HepG2 (cell line): ENCODE results near the gene SUSD4. TPM values are rescaled to one million over a fixed set of nuclear protein-coding genes. Genes with fewer than 3 reads are reported as not detected.
"Not testable (repeated sequence)": the region's sequence is repeated elsewhere in the genome, so short reads cannot be mapped to it uniquely, and the experiment has no call there.

Source experiments
- ATAC-seq: fragments of 200-7000 bp; cut with Tn5 transposase; 3 replicates; pipeline ENCODE4 v1.9.1; 2020; ENCODE audit warnings: mild to moderate bottlenecking, moderate library complexity
- BruUV-seq: library from RNA; stranded (reverse); fragments of 400-500 nt; replicated peaks from 2 replicates; lab custom pipeline; 2021; lab: Mats Ljungman, UMichigan
- CTCF ChIA-PET: fragments of 300-600 bp; formaldehyde crosslinking; extraction: SDS; loops from one replicate; lab custom pipeline; 2021; ENCODE audit warnings: low total read pairs, inconsistent platforms, low intra/inter-chr PET ratio; lab: Yijun Ruan, JAX
- POLR2A ChIA-PET: fragments of 350-600 bp; sonication (Branson Sonifier 250); formaldehyde crosslinking; loops from one replicate; lab custom pipeline; 2020; ENCODE audit warnings: antibody characterized with exemption, inconsistent platforms; lab: Yijun Ruan, JAX
- DNase-seq: peaks from one replicate; pipeline ENCODE4 v3.0.0-alpha.2; 2015; ENCODE audit warnings: low spot score
- FAIRE-seq: peaks from 3 replicates; lab custom pipeline; 2011; peaks lifted over from hg19 to GRCh38; lab: Jason Lieb, UNC
- H2AFZ ChIP-seq: one replicate; pipeline ENCODE4 v1.6.1; 2011; ENCODE audit warnings: low read length, inconsistent platforms
- H3K27ac ChIP-seq: fragments of 300-600 bp; 3 replicates; pipeline ENCODE4 v1.8.0; 2011; ENCODE audit warnings: mixed run types, mild to moderate bottlenecking, mixed read lengths, low read length, inconsistent platforms; ENCODE audit not compliant: insufficient read depth; ENCODE audit errors: extremely low read length
- H3K27me3 ChIP-seq, 2 experiments: fragments of 200-600 bp in 1 of 2; 2 replicates in 1 of 2; 3 replicates in 1 of 2; pipeline versions ENCODE4 v1.6.0 to v1.8.0; 2011; ENCODE audit warnings: low read length in 2 of 2, mild to moderate bottlenecking in 2 of 2, moderate library complexity in 2 of 2, inconsistent platforms in 1 of 2; ENCODE audit not compliant: insufficient read depth in 2 of 2, control insufficient read depth in 1 of 2
- H3K36me3 ChIP-seq, 2 experiments: fragments of 200-600 bp in 1 of 2; replicated peaks in 1 of 2; 2 replicates in 1 of 2; 3 replicates in 1 of 2; pipeline versions ENCODE4 v1.5.1 to v1.8.0; 2011; ENCODE audit warnings: low read length in 2 of 2, inconsistent platforms in 1 of 2; ENCODE audit not compliant: insufficient read depth in 2 of 2, control insufficient read depth in 1 of 2
- H3K4me1 ChIP-seq: 2 replicates; pipeline ENCODE4 v1.5.1; 2012; ENCODE audit warnings: low read length, inconsistent platforms; ENCODE audit not compliant: insufficient read depth
- H3K4me2 ChIP-seq: 2 replicates; pipeline ENCODE4 v1.6.0; 2011; ENCODE audit warnings: low read depth, low read length, inconsistent platforms
- H3K4me3 ChIP-seq, 3 experiments: fragments of 200-600 bp in 1 of 3; sonication (generic), shearing (Covaris generic) in 1 of 3; replicated peaks in 1 of 3; 2 replicates each; pipeline ENCODE4 v1.5.1; 2011 to 2016; ENCODE audit warnings: low read length in 3 of 3, inconsistent platforms in 2 of 3, low read depth in 2 of 3, mild to moderate bottlenecking in 2 of 3, control low read depth in 1 of 3, mixed read lengths in 1 of 3; ENCODE audit not compliant: insufficient read depth in 1 of 3
- H3K79me2 ChIP-seq: one replicate; pipeline ENCODE4 v1.6.1; 2011; ENCODE audit warnings: low read length, inconsistent platforms; ENCODE audit not compliant: insufficient read depth
- H3K9ac ChIP-seq: 2 replicates; pipeline ENCODE4 v1.6.0; 2011; ENCODE audit warnings: mild to moderate bottlenecking, low read depth, low read length, inconsistent platforms; ENCODE audit not compliant: insufficient read depth
- H3K9me3 ChIP-seq: 2 replicates; pipeline ENCODE4 v1.5.1; 2012; ENCODE audit warnings: mild to moderate bottlenecking, low read length
- H4K20me1 ChIP-seq: 2 replicates; pipeline ENCODE4 v1.6.0; 2011; ENCODE audit warnings: inconsistent platforms, mild to moderate bottlenecking, low read length, moderate library complexity; ENCODE audit not compliant: insufficient read depth
- ATAD3A ChIP-seq: sonication (generic); formaldehyde crosslinking; IDR thresholded peaks from 2 replicates; pipeline ENCODE4 v1.4.0; 2020; ENCODE audit warnings: missing genetic modification reagents
- CCDC6 ChIP-seq: sonication (generic); formaldehyde crosslinking; IDR thresholded peaks from 2 replicates; pipeline ENCODE4 v1.8.1; 2022; ENCODE audit warnings: mild to moderate bottlenecking, missing genetic modification reagents, moderate library complexity
- NONO ChIP-seq, 2 experiments: fragments of 450-650 bp in 1 of 2; sonication (generic) in 1 of 2; formaldehyde crosslinking in 1 of 2; IDR thresholded peaks in 1 of 2; conservative IDR thresholded peaks in 1 of 2; 2 replicates each; pipeline versions ENCODE4 v1.6.1 to v1.8.0; 2017 to 2022; ENCODE audit warnings: mild to moderate bottlenecking in 1 of 2, missing genetic modification reagents in 1 of 2, moderate library complexity in 1 of 2
- POGZ ChIP-seq: sonication (generic); formaldehyde crosslinking; IDR thresholded peaks from 2 replicates; pipeline ENCODE4 v1.4.0; 2020; ENCODE audit warnings: mild to moderate bottlenecking, missing genetic modification reagents
- RFXAP ChIP-seq: sonication (generic); formaldehyde crosslinking; IDR thresholded peaks from 2 replicates; pipeline ENCODE4 v1.4.0; 2020; ENCODE audit warnings: missing genetic modification reagents, borderline replicate concordance
- ZNF264 ChIP-seq: sonication (generic); formaldehyde crosslinking; IDR thresholded peaks from 2 replicates; pipeline ENCODE4 v1.4.0; 2020; ENCODE audit warnings: missing genetic modification reagents
- ZNF556 ChIP-seq: sonication (generic); formaldehyde crosslinking; IDR thresholded peaks from 2 replicates; pipeline ENCODE4 v1.4.0; 2020; ENCODE audit warnings: mild to moderate bottlenecking, missing genetic modification reagents, borderline replicate concordance
- ZNF776 ChIP-seq: sonication (generic); formaldehyde crosslinking; IDR thresholded peaks from 2 replicates; pipeline ENCODE4 v1.4.0; 2020; ENCODE audit warnings: mild to moderate bottlenecking, missing genetic modification reagents
- WGBS: methylation state at CpG from one replicate; pipeline ENCODE4 v1.1.6; 2017; ENCODE audit warnings: low lambda C conversion rate; 5-methylcytosine and 5-hydroxymethylcytosine counted together
- in situ Hi-C: cut with HindIII; loops from 2 replicates; pipeline ENCODE4 v1.10.0; 2017; ENCODE audit warnings: low pct_unique_long_range_greater_than_20kb; ENCODE audit not compliant: extremely low pct_ligation_motif_present
- intact Hi-C: fragments of 100-400 bp; cut with micrococcal nuclease; formaldehyde crosslinking; loops from one replicate; pipeline ENCODE4 v1.10.0; 2022; ENCODE audit not compliant: unreplicated experiment
- polyA plus RNA-seq, 8 experiments: library from polyadenylated mRNA; depleted of rRNA in 3 of 8; stranded (reverse) in 7 of 8; unstranded in 1 of 8; fragments of >200 nt; fragmentation: Illumina TruSeq in 4 of 8; extraction: Trizol in 4 of 8; gene quantifications; 2 replicates each; pipeline versions ENCODE4 v1.2.1 to v1.2.3, GENCODE V29; 2011 to 2016; ENCODE audit warnings: low read depth in 4 of 8, missing spikeins in 1 of 8, mixed read lengths in 1 of 8; ENCODE audit not compliant: insufficient read depth in 1 of 8
- total RNA-seq, 5 experiments: library from RNA; depleted of rRNA; stranded (reverse); fragments of >200 nt; fragmentation: Illumina TruSeq; extraction: Trizol; gene quantifications; 2 replicates each; pipeline ENCODE4 v1.2.3, GENCODE V29; 2016; ENCODE audit warnings: low read depth in 1 of 5
- TF ChIP-seq, protein P1 (sequence below): sonication (generic); formaldehyde crosslinking; IDR thresholded peaks from 2 replicates; pipeline ENCODE4 v1.5.0; 2020; ENCODE audit warnings: missing genetic modification reagents
- TF ChIP-seq, protein P2 (sequence below): sonication (generic); formaldehyde crosslinking; IDR thresholded peaks from 2 replicates; pipeline ENCODE4; 2020; ENCODE audit warnings: missing genetic modification reagents, mild to moderate bottlenecking, borderline replicate concordance

Gene SUSD4
- total and polyA plus RNA-seq, 2 of the 13 experiments (the other 11 are each of a cell fraction or from before 2014, with no cell fraction given) = not detected

DNA sequence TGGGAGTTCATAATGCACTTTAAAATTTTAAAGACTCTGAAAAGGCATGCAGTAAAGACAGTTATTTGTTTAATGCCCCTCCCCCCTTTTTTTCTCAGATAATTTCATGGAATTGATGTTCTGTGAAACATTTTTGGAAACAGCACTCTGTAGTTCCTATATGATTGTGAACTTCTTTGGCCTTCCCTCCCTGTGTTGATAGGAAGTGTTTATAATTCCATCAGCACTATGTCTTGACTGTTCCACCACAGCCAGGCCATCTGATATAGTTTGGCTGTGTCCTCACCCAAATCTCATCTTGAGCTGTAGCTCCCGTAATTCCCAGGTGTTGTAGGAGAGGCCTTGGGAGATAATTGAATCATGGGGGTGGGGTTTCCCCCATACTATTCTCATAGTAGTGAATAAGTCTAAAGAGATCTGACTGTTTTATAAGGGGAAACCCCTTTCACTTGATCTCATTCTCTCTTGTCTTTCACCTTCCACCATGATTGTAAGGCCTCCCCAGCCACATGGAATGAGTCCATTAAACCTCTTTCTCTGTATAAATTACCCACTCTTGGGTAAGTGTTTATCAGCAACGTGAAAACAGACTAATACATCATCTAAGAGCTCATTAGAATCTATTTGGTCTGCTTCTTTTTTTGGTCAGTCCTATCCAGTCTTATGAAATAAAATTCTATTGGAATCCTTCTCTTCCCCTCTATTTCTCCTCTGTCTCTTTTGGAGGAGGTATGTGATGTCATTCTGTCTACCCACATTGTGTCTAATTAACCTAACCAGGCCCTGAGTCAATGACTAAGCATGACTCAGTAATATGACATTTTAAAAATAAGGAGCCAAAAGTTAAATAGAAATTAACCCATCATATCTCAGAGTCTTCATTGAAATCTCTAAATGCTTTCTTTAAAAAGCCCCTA, 38.2 kb upstream of the SUSD4 start:
- H3K9ac ChIP-seq = no peak overlapping the region
- FAIRE-seq = no peak
- no peaks in the 10 kb centered on the region for H3K79me2 ChIP-seq
- no peaks in the 10 kb centered on the region for H3K36me3 ChIP-seq
- H3K27me3 ChIP-seq = no peaks in the 10 kb centered on the region
- ATAC-seq = no peak
- in situ Hi-C loops (no loop called here), intact Hi-C loops (no loop called here)
- H4K20me1 ChIP-seq = no peaks in the 10 kb centered on the region
- no peak overlapping the region for H3K4me2 ChIP-seq
- 0% methylated on average over 2 of the region's 2 CpGs for WGBS
- no peaks in the 10 kb centered on the region for H3K9me3 ChIP-seq
- CTCF ChIA-PET = no interaction called here
- no peaks in the 10 kb centered on the region for H3K4me1 ChIP-seq
- no TSS peak for BruUV-seq
- POLR2A ChIA-PET = no interaction called here
- no peak for DNase-seq
- TF ChIP-seq, protein P1, sequence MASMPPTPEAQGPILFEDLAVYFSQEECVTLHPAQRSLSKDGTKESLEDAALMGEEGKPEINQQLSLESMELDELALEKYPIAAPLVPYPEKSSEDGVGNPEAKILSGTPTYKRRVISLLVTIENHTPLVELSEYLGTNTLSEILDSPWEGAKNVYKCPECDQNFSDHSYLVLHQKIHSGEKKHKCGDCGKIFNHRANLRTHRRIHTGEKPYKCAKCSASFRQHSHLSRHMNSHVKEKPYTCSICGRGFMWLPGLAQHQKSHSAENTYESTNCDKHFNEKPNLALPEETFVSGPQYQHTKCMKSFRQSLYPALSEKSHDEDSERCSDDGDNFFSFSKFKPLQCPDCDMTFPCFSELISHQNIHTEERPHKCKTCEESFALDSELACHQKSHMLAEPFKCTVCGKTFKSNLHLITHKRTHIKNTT (CRISPR knock-in tag) = no peak
- TF ChIP-seq ZNF264 (CRISPR knock-in tag) (no peak), ATAD3A (CRISPR knock-in tag) (no peak), POGZ (CRISPR knock-in tag) (no peak), ZNF776 (no peak), ZNF556 (no peak), NONO (IDR thresholded peaks at IDR 0.05) (no peak), NONO (CRISPR knock-in tag; conservative IDR thresholded peaks at IDR 0.05) (no peak), CCDC6 (CRISPR knock-in tag) (no peak), RFXAP (CRISPR knock-in tag) (no peak)
- TF ChIP-seq, protein P2, sequence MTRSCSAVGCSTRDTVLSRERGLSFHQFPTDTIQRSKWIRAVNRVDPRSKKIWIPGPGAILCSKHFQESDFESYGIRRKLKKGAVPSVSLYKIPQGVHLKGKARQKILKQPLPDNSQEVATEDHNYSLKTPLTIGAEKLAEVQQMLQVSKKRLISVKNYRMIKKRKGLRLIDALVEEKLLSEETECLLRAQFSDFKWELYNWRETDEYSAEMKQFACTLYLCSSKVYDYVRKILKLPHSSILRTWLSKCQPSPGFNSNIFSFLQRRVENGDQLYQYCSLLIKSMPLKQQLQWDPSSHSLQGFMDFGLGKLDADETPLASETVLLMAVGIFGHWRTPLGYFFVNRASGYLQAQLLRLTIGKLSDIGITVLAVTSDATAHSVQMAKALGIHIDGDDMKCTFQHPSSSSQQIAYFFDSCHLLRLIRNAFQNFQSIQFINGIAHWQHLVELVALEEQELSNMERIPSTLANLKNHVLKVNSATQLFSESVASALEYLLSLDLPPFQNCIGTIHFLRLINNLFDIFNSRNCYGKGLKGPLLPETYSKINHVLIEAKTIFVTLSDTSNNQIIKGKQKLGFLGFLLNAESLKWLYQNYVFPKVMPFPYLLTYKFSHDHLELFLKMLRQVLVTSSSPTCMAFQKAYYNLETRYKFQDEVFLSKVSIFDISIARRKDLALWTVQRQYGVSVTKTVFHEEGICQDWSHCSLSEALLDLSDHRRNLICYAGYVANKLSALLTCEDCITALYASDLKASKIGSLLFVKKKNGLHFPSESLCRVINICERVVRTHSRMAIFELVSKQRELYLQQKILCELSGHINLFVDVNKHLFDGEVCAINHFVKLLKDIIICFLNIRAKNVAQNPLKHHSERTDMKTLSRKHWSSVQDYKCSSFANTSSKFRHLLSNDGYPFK (CRISPR knock-in tag) = no peak
- TF ChIP-seq, all 625 proteins: peak for 0
- no peak overlapping the region for H3K4me3 ChIP-seq
- H3K27ac ChIP-seq = no peak overlapping the region
- no peak overlapping the region for H2AFZ ChIP-seq

DNA sequence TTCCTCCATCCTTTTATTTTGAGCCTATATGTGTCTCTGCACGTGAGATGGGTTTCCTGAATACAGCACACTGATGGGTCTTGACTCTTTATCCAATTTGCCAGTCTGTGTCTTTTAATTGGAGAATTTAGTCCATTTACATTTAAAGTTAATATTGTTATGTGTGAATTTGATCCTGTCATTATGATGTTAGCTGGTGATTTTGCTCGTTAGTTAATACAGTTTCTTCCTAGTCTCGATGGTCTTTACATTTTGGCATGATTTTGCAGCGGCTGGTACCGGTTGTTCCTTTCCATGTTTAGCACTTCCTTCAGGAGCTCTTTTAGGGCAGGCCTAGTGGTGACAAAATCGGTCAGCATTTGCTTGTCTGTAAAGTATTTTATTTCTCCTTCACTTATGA, 35.4 kb upstream of the SUSD4 start:
- intact Hi-C loops, H3K9me3 ChIP-seq, H3K79me2 ChIP-seq, H3K4me3 ChIP-seq, H3K4me1 ChIP-seq, H3K9ac ChIP-seq, H3K27ac ChIP-seq, ATAC-seq, POLR2A ChIA-PET, CTCF ChIA-PET, H2AFZ ChIP-seq, FAIRE-seq, BruUV-seq, H4K20me1 ChIP-seq, DNase-seq, H3K27me3 ChIP-seq, H3K36me3 ChIP-seq, H3K4me2 ChIP-seq, in situ Hi-C loops: not testable (repeated sequence)
- WGBS = no CpG with 5 or more reads among the region's 6 CpGs
